Neural cell (in vitro differentiated cells): Measurements from ENCODE around the gene FILIP1L. TPM values are rescaled to one million over a fixed set of nuclear protein-coding genes. Genes with fewer than 3 reads are reported as not detected.

Source experiments
- H2AFZ ChIP-seq: fragments of 200-600, 300-800 bp; sonication (generic), shearing (Covaris generic); 2 replicates; pipeline ENCODE4 v1.6.0; 2014; ENCODE audit warnings: low read depth, mild to moderate bottlenecking, antibody characterized with exemption, low read length, moderate library complexity
- H3F3A ChIP-seq: fragments of 200-600 bp; shearing (Covaris generic); 2 replicates; pipeline ENCODE4 v1.6.1; 2016; ENCODE audit warnings: mild to moderate bottlenecking, moderate library complexity, mixed read lengths, antibody characterized with exemption, low read length; ENCODE audit not compliant: insufficient read depth, poor library complexity, severe bottlenecking
- H3K27ac ChIP-seq: fragments of 200-600, 300-800 bp; sonication (generic), shearing (Covaris generic); 2 replicates; pipeline ENCODE4 v1.5.1; 2014; ENCODE audit warnings: mild to moderate bottlenecking, low read length, moderate library complexity
- H3K27me3 ChIP-seq: fragments of 300-800, 200-600 bp; sonication (generic), shearing (Covaris generic); 2 replicates; pipeline ENCODE4 v1.6.0; 2014; ENCODE audit warnings: mild to moderate bottlenecking, low read depth, low read length, moderate library complexity; ENCODE audit not compliant: insufficient read depth
- H3K36me3 ChIP-seq: fragments of 300-800, 200-600 bp; sonication (generic), shearing (Covaris generic); 2 replicates; pipeline ENCODE4 v1.5.1; 2014; ENCODE audit warnings: mild to moderate bottlenecking, antibody characterized with exemption, low read length, moderate library complexity; ENCODE audit not compliant: insufficient read depth
- H3K4me2 ChIP-seq: fragments of 300-800, 200-600 bp; sonication (generic), shearing (Covaris generic); 2 replicates; pipeline ENCODE4 v1.6.0; 2014; ENCODE audit warnings: mild to moderate bottlenecking, low read length
- H3K4me3 ChIP-seq: fragments of 300-800, 200-600 bp; sonication (generic), shearing (Covaris generic); 2 replicates; pipeline ENCODE4 v1.5.1; 2014; ENCODE audit warnings: mild to moderate bottlenecking, low read length, moderate library complexity
- H3K79me2 ChIP-seq: fragments of 200-600 bp; shearing (Covaris generic); replicated peaks from 2 replicates; pipeline ENCODE4 v1.6.0; 2014; ENCODE audit warnings: mild to moderate bottlenecking, low read length, moderate library complexity; ENCODE audit not compliant: insufficient read depth
- H3K9ac ChIP-seq: fragments of 300-800, 200-600 bp; sonication (generic), shearing (Covaris generic); 2 replicates; pipeline ENCODE4 v1.6.1; 2016; ENCODE audit warnings: mild to moderate bottlenecking, low read length, mixed read lengths
- H3K9me2 ChIP-seq: fragments of 200-600 bp; shearing (Covaris generic); 2 replicates; pipeline ENCODE4 v1.6.1; 2016; ENCODE audit warnings: mild to moderate bottlenecking, low read length, mixed read lengths; ENCODE audit not compliant: insufficient read depth
- H3K9me3 ChIP-seq: fragments of 200-600, 300-800 bp; sonication (generic), shearing (Covaris generic); 2 replicates; pipeline ENCODE4 v1.6.1; 2016; ENCODE audit warnings: mild to moderate bottlenecking, mixed run types, low read length, moderate library complexity, mixed read lengths
- H4K20me1 ChIP-seq: fragments of 200-600 bp; shearing (Covaris generic); 2 replicates; pipeline ENCODE4 v1.6.1; 2016; ENCODE audit warnings: mild to moderate bottlenecking, mixed run types; ENCODE audit not compliant: insufficient read depth
- CTCF ChIP-seq: fragments of 450-650 bp; IDR thresholded peaks from 2 replicates; pipeline ENCODE4 v1.5.1; 2014; ENCODE audit warnings: antibody characterized with exemption, mild to moderate bottlenecking, moderate library complexity; ENCODE audit not compliant: poor library complexity, severe bottlenecking
- EP300 ChIP-seq: fragments of 450-650 bp; conservative IDR thresholded peaks from 2 replicates; pipeline ENCODE4 v1.6.1; 2014; ENCODE audit warnings: antibody characterized with exemption, mild to moderate bottlenecking, moderate library complexity; ENCODE audit not compliant: poor library complexity, severe bottlenecking
- MXI1 ChIP-seq: fragments of 450-650 bp; conservative IDR thresholded peaks from 2 replicates; pipeline ENCODE4 v1.6.1; 2014; ENCODE audit warnings: antibody characterized with exemption, mild to moderate bottlenecking; ENCODE audit not compliant: poor library complexity, severe bottlenecking
- POLR2AphosphoS5 ChIP-seq: IDR thresholded peaks from 2 replicates; pipeline ENCODE4 v1.6.1; 2012
- RAD21 ChIP-seq: fragments of 450-650 bp; conservative IDR thresholded peaks from 2 replicates; pipeline ENCODE4 v1.6.1; 2014; ENCODE audit warnings: antibody characterized with exemption, mild to moderate bottlenecking, moderate library complexity
- REST ChIP-seq: IDR thresholded peaks from 2 replicates; pipeline ENCODE4 v1.6.1; 2012; ENCODE audit warnings: borderline replicate concordance
- SMC3 ChIP-seq: fragments of 450-650 bp; conservative IDR thresholded peaks from 2 replicates; pipeline ENCODE4 v1.6.1; 2014; ENCODE audit warnings: antibody characterized with exemption, mild to moderate bottlenecking, moderate library complexity; ENCODE audit not compliant: poor library complexity
- TAF1 ChIP-seq: IDR thresholded peaks from 2 replicates; pipeline ENCODE4 v1.6.1; 2012; ENCODE audit warnings: low read depth
- polyA plus RNA-seq: library from polyadenylated mRNA; depleted of rRNA; stranded (reverse); fragments of >200 nt; gene quantifications from 2 replicates; pipeline ENCODE4 v1.2.3, GENCODE V29; 2014

The FILIP1L gene
- polyA plus RNA-seq, 1 donor from 2014 or later = 0.27 TPM

- Histone ChIP-seq H3K9ac (no peak overlapping the region), H3K4me2 (no peak overlapping the region)
These were observed 110.4 kb downstream of the FILIP1L start for GRCh38 chr3:100003609-100004503.

GRCh38 chr3:100002599-100003350, 111.5 kb downstream of the FILIP1L start:
- no peak overlapping the region for H3K9ac ChIP-seq

More at GRCh38 chr3:100003609-100004503, 110.4 kb downstream of the FILIP1L start:
- H3K27ac ChIP-seq = peak overlapping the region; percentile 4
- no peaks in the 10 kb centered on the region for H4K20me1 ChIP-seq
- no peak overlapping the region for H3K4me3 ChIP-seq
- H3K9me3 ChIP-seq = no peaks in the 10 kb centered on the region
- H2AFZ ChIP-seq = no peak overlapping the region
- no peaks in the 10 kb centered on the region for H3K9me2 ChIP-seq
- TF ChIP-seq MXI1 = no peak
- no peak for TF ChIP-seq RAD21
- TF ChIP-seq SMC3 = no peak
- TF ChIP-seq EP300 = no peak
- TF ChIP-seq REST = no peak
- H3K79me2 ChIP-seq = no peaks in the 10 kb centered on the region
- H3K36me3 ChIP-seq = no peaks in the 10 kb centered on the region
- no peaks in the 10 kb centered on the region for H3F3A ChIP-seq
- no peaks in the 10 kb centered on the region for H3K27me3 ChIP-seq

More at GRCh38 chr3:100002599-100003350, 111.5 kb downstream of the FILIP1L start:
- Histone ChIP-seq H3K9me3 (no peaks in the 10 kb centered on the region), H4K20me1 (no peaks in the 10 kb centered on the region), H3K4me2 (no peak overlapping the region), H3K36me3 (no peaks in the 10 kb centered on the region), H2AFZ (no peak overlapping the region), H3K79me2 (no peaks in the 10 kb centered on the region), H3K27me3 (no peaks in the 10 kb centered on the region), H3K4me3 (no peak overlapping the region), H3K27ac (peak overlapping the region; percentile 28), H3F3A (no peaks in the 10 kb centered on the region), H3K9me2 (no peaks in the 10 kb centered on the region)
- TF ChIP-seq TAF1 (no peak), CTCF (no peak), RAD21 (no peak), POLR2AphosphoS5 (no peak)
